ENCODE results near the gene ZNF467. TPM values are rescaled to one million over a fixed set of nuclear protein-coding genes. Genes with fewer than 3 reads are reported as not detected.

Gene ZNF467
- total RNA-seq, 4 donors from 2014 or later: 0.40 to 6.7 (median 4.8) TPM

DNA sequence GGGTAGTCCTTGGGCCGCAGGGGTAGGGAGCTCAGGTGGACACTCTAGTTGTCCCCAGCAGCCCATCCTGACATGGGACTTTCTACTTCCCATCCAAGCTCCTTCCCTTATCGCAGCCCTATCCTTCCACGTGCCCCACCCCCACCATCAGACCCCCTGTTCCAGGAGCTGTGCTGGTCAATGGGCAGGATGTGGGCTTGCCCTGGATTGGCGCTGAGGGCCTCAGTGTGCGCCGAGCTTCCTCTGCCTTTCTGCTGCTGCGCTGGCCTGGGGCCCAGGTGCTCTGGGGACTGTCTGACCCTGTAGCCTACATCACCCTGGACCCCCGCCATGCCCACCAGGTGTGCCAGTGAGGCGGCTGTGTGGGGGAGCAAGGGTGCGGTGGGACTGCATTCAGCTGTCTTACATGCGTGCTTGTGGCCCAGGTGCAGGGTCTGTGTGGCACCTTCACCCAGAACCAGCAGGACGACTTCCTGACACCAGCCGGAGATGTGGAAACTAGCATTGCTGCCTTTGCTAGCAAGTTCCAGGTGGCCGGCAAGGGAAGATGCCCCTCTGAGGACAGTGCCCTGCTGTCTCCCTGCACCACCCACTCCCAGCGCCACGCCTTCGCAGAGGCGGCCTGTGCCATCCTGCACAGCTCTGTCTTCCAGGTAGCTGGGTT lies 9.4 kb upstream of the ZNF467 start:
- no peak for DNase-seq
- H3K36me3 ChIP-seq: no peaks in the 10 kb centered on the region
- no peaks in the 10 kb centered on the region for H3K4me1 ChIP-seq
- WGBS, 2 donors (ENCODE audit: low coverage in 1 of 2): 65 to 70% methylated on average over 2 to 17 of the region's 18 CpGs
- TF ChIP-seq CTCF (IDR thresholded peaks at IDR 0.05) (no peak), POLR2A (IDR thresholded peaks at IDR 0.05) (no peak), POLR2AphosphoS5 (IDR thresholded peaks at IDR 0.05) (no peak), EP300 (IDR thresholded peaks at IDR 0.05; ENCODE audit: low read depth) (no peak)
- H3K27ac ChIP-seq: no peak overlapping the region
- no peaks in the 10 kb centered on the region for H3K9me3 ChIP-seq
- intact Hi-C loops (cut with DNase I; ENCODE audit: low total_unique reads): no loop called here
- in situ Hi-C loops (cut with MboI; ENCODE audit: low pct_ligation_motif_present in 1 of 4, low pct_unique_long_range_greater_than_20kb in 1 of 4, low sequenced_read_pairs in 3 of 4): no loop called here
- no peak overlapping the region for H3K4me3 ChIP-seq
- H3K27me3 ChIP-seq: peaks cover 7% of the 10 kb centered on the region

- TF ChIP-seq EP300 (IDR thresholded peaks at IDR 0.05; ENCODE audit: low read depth): no peak
- TF ChIP-seq POLR2AphosphoS5 (IDR thresholded peaks at IDR 0.05): no peak
- TF ChIP-seq POLR2A (IDR thresholded peaks at IDR 0.05): no peak
- no peak for TF ChIP-seq CTCF (IDR thresholded peaks at IDR 0.05)
- H3K4me3 ChIP-seq: no peak overlapping the region
- H3K9me3 ChIP-seq: no peaks in the 10 kb centered on the region
- WGBS, 2 donors (ENCODE audit: low coverage in 1 of 2): 90 to 95% methylated on average over 2 to 13 of the region's 13 CpGs
- no peak for DNase-seq
- intact Hi-C loops (cut with DNase I; ENCODE audit: low total_unique reads): no loop called here
- no peak overlapping the region for H3K27ac ChIP-seq
- no peaks in the 10 kb centered on the region for H3K4me1 ChIP-seq
- peaks cover under 1% of the 10 kb centered on the region for H3K27me3 ChIP-seq
- no peaks in the 10 kb centered on the region for H3K36me3 ChIP-seq
- in situ Hi-C loops (cut with MboI; ENCODE audit: low pct_ligation_motif_present in 1 of 4, low pct_unique_long_range_greater_than_20kb in 1 of 4, low sequenced_read_pairs in 3 of 4): no loop called here
Measured at GRCh38 chr7:149781921-149782320, 8.5 kb upstream of the ZNF467 start.

DNA sequence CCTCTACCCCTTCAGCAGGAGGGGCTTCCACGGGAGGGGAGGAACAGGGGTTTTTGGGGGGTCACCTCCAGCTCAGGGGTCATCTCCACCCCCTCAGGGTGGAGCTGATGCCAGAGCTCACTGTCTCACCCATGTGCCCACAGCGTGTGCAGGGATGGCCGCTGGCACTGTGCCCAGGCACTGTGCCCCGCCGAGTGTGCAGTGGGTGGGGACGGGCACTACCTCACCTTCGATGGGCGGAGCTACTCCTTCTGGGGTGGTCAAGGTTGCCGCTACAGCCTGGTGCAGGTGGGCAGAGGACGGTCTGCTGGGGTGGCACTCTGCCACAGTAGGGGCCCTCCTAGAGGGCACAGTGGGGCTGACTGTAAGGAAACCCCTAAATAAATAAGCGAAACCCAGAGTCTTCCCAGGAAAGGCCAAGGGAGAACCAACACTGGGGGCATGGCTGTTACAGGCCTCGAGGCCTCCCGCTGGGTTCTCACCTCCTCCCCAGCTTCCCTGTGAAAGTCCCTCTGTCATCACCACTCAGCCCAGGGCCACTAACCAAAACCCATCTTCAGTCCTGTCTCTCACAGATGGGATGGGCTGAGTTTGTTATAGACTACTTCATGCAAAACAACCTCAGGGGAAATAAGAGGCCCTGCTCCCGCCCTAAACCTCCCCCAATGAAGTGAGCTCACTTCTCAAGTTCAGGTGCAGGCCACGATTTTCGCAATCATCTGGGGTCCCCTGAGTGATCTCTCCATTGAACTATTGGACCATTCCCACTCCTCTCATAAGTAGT lies 7.4 kb upstream of the ZNF467 start:
- no peak for TF ChIP-seq POLR2A (IDR thresholded peaks at IDR 0.05)
- no peak for TF ChIP-seq CTCF (IDR thresholded peaks at IDR 0.05)
- no peak for TF ChIP-seq EP300 (IDR thresholded peaks at IDR 0.05; ENCODE audit: low read depth)
- no peak for TF ChIP-seq POLR2AphosphoS5 (IDR thresholded peaks at IDR 0.05)
- H3K36me3 ChIP-seq: no peaks in the 10 kb centered on the region
- H3K4me1 ChIP-seq: no peaks in the 10 kb centered on the region
- H3K9me3 ChIP-seq: no peaks in the 10 kb centered on the region
- in situ Hi-C loops (cut with MboI; ENCODE audit: low pct_ligation_motif_present in 1 of 4, low pct_unique_long_range_greater_than_20kb in 1 of 4, low sequenced_read_pairs in 3 of 4) (no loop called here), intact Hi-C loops (cut with DNase I; ENCODE audit: low total_unique reads) (no loop called here)
- WGBS, 2 donors (ENCODE audit: low coverage in 1 of 2): 80% methylated on average over 13 of the region's 16 CpGs; no CpG with 5 or more reads in 1 of the 2 donors
- H3K4me3 ChIP-seq: no peak overlapping the region
- H3K27ac ChIP-seq: no peak overlapping the region
- no peak for DNase-seq
- H3K27me3 ChIP-seq: no peaks in the 10 kb centered on the region

DNA sequence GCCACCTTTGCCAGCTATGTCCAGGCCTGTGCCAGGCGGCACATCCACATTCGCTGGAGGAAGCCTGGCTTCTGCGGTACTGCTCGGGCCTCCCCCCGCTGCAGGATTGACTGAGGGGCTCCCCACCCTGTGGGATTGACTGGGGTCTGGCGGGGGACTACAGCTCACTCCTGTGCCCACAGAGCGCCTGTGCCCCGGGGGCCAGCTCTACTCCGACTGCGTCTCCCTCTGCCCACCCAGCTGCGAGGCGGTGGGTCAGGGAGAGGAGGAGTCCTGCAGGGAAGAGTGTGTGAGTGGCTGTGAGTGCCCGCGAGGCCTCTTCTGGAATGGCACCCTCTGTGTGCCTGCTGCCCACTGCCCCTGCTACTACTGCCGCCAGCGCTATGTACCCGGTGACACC lies 6.7 kb upstream of the ZNF467 start:
- in situ Hi-C loops (cut with MboI; ENCODE audit: low pct_ligation_motif_present in 1 of 4, low pct_unique_long_range_greater_than_20kb in 1 of 4, low sequenced_read_pairs in 3 of 4): no loop called here
- H3K4me3 ChIP-seq: no peak overlapping the region

More for the DNA sequence above, 6.7 kb upstream of the ZNF467 start:
- intact Hi-C loops (cut with DNase I; ENCODE audit: low total_unique reads): no loop called here
- no peak for DNase-seq
- no peak overlapping the region for H3K27ac ChIP-seq
- no peaks in the 10 kb centered on the region for H3K4me1 ChIP-seq
- H3K36me3 ChIP-seq: no peaks in the 10 kb centered on the region
- H3K27me3 ChIP-seq: no peaks in the 10 kb centered on the region
- WGBS, 2 donors (ENCODE audit: low coverage in 1 of 2): 97% methylated on average over 13 of the region's 17 CpGs; no CpG with 5 or more reads in 1 of the 2 donors
- TF ChIP-seq POLR2AphosphoS5 (IDR thresholded peaks at IDR 0.05): no peak
- TF ChIP-seq EP300 (IDR thresholded peaks at IDR 0.05; ENCODE audit: low read depth): no peak
- no peak for TF ChIP-seq CTCF (IDR thresholded peaks at IDR 0.05)
- TF ChIP-seq POLR2A (IDR thresholded peaks at IDR 0.05): no peak
- no peaks in the 10 kb centered on the region for H3K9me3 ChIP-seq
